HS-27A (cell line): Measurements from ENCODE around the gene TAF11L10.
"Not testable (repeated sequence)": the region's sequence is repeated elsewhere in the genome, so short reads cannot be mapped to it uniquely, and the experiment has no call there.

Experiments
- DNase-seq: peaks from one replicate; pipeline ENCODE4 v3.0.0-alpha.2; 2012; ENCODE audit warnings: low read depth, missing footprints

Gene TAF11L10

DNA sequence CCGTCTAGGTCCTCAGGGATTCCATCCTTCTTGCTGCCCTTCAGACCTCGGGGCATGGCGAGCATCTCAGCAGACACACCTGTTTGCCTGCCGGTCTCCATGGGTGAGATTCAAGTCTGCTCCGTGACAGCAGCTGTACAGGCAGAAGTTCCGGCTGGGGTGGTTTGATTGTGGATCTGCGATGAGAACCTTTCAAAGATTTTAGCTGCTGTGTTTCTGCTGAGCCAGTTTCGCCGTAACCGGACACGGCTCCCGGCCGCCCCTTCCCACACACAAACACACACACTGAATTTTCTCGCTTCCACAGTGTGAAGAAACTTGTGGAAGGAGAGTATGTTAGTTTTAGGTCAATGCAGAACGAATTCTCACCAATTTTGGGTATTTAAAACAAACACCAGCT, at the start of gene TAF11L10:
Gene TAF11L10, minus strand, starts transcription at position 101 of the 400 bp plus-strand sequence.
- DNase-seq = not testable (repeated sequence)

- no peak for DNase-seq
Observed at GRCh38 chr5:17634160-17634559, 36.5 kb upstream of the TAF11L10 start, which contains the start of gene TAF11L14. TAF11L14 (plus strand) TSS chr5:17634460.

DNA sequence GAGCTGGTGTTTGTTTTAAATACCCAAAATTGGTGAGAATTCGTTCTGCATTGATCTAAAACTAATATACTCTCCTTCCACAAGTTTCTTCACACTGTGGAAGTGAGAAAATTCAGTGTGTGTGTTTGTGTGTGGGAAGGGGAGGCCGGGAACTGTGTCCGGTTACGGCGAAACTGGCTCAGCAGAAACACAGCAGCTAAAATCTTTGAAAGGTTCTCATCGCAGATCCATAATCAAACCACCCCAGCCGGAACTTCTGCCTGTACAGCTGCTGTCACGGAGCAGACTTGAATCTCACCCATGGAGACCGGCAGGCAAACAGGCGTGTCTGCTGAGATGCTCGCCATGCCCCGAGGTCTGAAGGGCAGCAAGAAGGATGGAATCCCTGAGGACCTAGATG, 34.2 kb upstream of the TAF11L10 start, which contains the start of gene TAF11L13:
Gene TAF11L13, plus strand, starts transcription at position 301 of the 400 bp plus-strand sequence.
- DNase-seq = not testable (repeated sequence)

DNA sequence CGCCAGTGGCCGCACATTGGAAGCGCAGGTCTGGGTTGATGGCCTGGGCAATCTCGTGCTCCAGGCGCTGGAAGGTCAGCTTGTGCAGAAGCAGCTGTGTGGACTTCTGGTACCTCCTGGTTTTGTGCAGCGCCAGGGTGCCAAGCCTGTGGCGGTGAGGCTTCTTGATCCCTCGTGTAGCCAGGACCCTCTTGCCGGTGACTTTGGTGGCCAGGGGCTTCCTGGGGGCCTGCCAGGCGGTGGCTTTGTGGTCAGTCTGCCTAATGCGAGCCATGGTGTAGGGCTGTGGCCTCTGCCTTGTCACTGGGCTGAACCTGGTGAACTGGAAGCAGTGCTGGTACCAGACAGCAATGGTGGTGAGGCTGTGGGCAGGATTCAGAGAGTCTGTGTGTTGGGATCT, 28.1 kb upstream of the TAF11L10 start:
- no peak for DNase-seq

- no peak for DNase-seq
Observed at GRCh38 chr5:17620627-17621026, 23.0 kb upstream of the TAF11L10 start.

DNA sequence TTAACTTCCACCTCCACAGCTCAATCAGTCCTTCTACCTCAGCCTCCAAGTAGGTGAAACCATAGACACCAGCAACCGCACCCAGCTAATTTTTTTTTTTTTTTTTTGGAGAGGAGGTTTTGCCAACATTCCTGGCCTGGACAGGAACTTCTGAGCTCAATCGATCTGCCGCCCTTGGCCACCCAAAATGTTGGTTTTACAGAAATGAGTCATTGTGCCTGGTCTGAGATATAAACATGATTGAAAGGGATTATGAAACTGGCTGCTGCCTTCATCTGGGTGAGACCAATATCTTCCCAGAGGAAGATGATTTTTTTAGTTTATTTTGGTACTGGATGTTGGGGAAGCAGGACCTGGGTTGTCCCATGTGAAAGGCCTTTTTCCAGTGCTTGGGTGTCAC, 21.7 kb upstream of the TAF11L10 start:
- peak; percentile 62 for DNase-seq

DNA sequence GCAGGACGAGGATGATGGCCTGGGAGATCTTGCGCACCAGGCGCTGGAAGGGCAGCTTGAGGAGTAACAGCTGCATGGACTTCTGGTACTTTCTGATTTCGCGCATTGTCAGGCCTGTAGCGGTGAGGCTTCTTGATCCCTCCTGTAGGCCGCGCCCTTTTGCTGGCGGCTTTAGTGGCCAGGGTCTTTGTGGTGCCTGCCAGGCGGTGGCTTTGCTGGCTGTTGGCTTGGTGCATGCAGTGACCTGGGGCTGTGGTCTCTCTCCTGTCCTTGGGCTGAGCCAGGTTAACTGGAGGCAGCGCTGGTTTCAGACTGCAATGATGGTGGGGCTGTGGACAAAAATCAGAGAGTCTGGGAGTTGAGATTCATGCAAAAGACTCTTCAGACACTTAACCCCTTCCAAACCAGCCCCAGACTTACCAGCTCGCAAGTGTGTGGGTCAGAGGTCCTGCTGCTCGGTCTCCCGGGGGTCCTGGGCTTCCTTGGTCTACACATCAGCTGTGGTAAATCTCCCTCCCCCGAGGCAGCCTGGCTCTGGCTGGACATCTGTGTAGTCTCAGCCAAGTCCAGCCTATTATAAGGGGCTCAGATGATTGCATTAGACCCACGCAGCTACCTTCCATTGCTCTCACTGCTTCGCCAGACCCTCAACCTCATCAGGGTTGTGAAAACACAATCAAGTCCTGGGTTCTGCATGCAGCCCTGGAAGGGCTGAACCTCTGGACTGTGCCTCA, 17.4 kb upstream of the TAF11L10 start:
- no peak for DNase-seq

- DNase-seq = not testable (repeated sequence)
Observed at GRCh38 chr5:17610092-17610491, 12.5 kb upstream of the TAF11L10 start, which contains the start of gene TAF11L12. TAF11L12 (plus strand) TSS chr5:17610392.

DNA sequence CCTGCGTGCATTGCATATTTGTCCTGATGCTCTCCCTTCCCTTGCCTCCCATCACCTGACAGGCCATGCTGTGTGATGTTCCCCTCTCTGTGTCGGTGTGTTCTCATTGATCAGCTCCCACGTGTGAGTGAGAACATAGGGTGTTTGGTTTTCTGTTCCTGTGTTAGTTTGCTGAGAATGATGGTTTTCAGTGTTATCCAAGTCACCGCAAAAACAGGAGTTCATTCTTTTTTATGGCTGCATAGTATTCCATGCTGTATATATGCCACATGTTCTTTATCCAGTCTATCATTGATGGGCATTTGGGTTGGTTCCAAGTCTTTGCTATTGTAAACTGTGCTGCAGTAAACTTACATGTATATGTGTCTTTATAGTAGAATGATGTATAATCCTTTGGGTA, 9.8 kb upstream of the TAF11L10 start:
- not testable (repeated sequence) for DNase-seq

DNA sequence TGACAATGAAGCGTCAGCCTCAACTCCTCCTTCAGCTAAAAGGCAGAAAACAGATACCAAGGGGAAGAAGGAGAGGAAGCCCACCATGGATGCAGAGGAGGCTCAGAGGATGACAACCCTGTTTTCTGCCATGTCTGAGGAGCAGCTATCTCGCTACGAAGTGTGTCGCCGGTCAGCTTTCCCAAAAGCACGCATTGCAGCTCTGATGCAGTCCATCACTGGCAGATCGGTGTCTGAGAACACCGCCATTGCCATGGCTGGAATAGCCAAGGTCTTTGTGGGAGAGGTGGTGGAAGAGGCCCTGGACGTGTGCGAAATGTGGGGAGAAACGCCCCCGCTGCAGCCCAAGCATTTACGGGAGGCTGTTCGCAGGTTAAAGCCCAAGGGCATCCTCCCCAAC, 7.3 kb upstream of the TAF11L10 start:
- no peak for DNase-seq

- DNase-seq = not testable (repeated sequence)
Observed at GRCh38 chr5:17603880-17604279, 6.3 kb upstream of the TAF11L10 start, which contains the start of gene TAF11L11. TAF11L11 (plus strand) TSS chr5:17604183.

DNA sequence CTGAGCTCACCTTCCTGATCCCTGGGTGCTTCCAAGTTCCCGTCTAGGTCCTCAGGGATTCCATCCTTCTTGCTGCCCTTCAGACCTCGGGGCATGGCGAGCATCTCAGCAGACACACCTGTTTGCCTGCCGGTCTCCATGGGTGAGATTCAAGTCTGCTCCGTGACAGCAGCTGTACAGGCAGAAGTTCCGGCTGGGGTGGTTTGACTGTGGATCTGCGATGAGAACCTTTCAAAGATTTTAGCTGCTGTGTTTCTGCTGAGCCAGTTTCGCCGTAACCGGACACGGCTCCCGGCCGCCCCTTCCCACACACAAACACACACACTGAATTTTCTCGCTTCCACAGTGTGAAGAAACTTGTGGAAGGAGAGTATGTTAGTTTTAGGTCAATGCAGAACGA, 3.4 kb downstream of the TAF11L10 start, which contains the start of gene TAF11L9:
Gene TAF11L9, minus strand, starts transcription at position 140 of the 400 bp plus-strand sequence.
- DNase-seq = not testable (repeated sequence)

- DNase-seq = not testable (repeated sequence)
Observed at GRCh38 chr5:17590860-17591259, 6.8 kb downstream of the TAF11L10 start, which contains the start of gene TAF11L8. TAF11L8 (minus strand) TSS chr5:17590960.

GRCh38 chr5:17585658-17586057, 12.0 kb downstream of the TAF11L10 start, which contains the start of gene TAF11L7:
TAF11L7 (minus strand) TSS chr5:17585758.
- DNase-seq = not testable (repeated sequence)
